A549 (cell line): ENCODE measurements around the gene GEN1.

ENCODE experiments used
- EP300 ChIP-seq, 2 experiments: fragments of >200 bp; sonication (Bioruptor Twin); formaldehyde crosslinking; IDR thresholded peaks; 2 replicates in 1 of 2; 3 replicates in 1 of 2; pipeline ENCODE4 v1.6.1; 2016 to 2017
- TF ChIP-seq, protein P1 (sequence below): fragments of >200 bp; sonication (Bioruptor Twin); formaldehyde crosslinking; IDR thresholded peaks from 3 replicates; pipeline ENCODE4 v1.5.1; 2016

GRCh38 chr2:17710547-17711248 lies 43.2 kb upstream of the GEN1 start:
- TF ChIP-seq, protein P1, sequence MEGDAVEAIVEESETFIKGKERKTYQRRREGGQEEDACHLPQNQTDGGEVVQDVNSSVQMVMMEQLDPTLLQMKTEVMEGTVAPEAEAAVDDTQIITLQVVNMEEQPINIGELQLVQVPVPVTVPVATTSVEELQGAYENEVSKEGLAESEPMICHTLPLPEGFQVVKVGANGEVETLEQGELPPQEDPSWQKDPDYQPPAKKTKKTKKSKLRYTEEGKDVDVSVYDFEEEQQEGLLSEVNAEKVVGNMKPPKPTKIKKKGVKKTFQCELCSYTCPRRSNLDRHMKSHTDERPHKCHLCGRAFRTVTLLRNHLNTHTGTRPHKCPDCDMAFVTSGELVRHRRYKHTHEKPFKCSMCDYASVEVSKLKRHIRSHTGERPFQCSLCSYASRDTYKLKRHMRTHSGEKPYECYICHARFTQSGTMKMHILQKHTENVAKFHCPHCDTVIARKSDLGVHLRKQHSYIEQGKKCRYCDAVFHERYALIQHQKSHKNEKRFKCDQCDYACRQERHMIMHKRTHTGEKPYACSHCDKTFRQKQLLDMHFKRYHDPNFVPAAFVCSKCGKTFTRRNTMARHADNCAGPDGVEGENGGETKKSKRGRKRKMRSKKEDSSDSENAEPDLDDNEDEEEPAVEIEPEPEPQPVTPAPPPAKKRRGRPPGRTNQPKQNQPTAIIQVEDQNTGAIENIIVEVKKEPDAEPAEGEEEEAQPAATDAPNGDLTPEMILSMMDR = no peak
- no peak for TF ChIP-seq EP300 (IDR thresholded peaks at IDR 0.05)
